Measurements from ENCODE around the gene TMEM244. TPM values are rescaled to one million over a fixed set of nuclear protein-coding genes. Genes with fewer than 3 reads are reported as not detected.

TMEM244 gene
- total and polyA plus RNA-seq, 10 donors: not detected

DNA sequence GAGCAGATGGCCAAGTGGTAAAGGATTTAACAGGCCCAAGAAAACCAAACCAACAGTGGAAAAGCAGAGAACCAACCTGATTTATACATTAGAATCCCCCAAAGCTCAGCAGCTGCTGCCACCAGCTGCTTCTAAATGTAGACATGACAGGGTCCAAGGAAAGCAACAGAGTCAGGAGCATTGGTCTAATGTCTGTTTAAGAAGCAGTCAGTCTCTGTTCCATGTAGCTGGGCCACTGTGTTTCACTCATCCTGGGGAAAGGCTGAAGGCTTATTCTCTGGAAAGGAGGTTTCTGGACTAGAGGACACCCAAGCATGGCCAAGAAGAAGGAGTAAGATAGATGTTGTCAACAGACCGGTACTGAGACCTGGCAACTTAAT is 75.4 kb downstream of the TMEM244 start:
- Histone ChIP-seq H3K27ac (no peak overlapping the region), H3K36me3 (no peaks in the 10 kb centered on the region), H3K4me3 (no peak overlapping the region), H3K9me3 (no peaks in the 10 kb centered on the region), H3K4me1 (no peaks in the 10 kb centered on the region), H3K27me3 (replicated peaks in 1 of 7) (no peaks in the 10 kb centered on the region)
- intact Hi-C loops (cut with DNase I; ENCODE audit: low total_unique reads): no loop called here
- DNase-seq: no peak
- 89 to 100% (median 97%) methylated on average over 1 of the region's 1 CpG for WGBS, 5 donors
- TF ChIP-seq POLR2AphosphoS5 (IDR thresholded peaks at IDR 0.05): no peak
- TF ChIP-seq POLR2A (IDR thresholded peaks at IDR 0.05): no peak
- TF ChIP-seq, protein P1, sequence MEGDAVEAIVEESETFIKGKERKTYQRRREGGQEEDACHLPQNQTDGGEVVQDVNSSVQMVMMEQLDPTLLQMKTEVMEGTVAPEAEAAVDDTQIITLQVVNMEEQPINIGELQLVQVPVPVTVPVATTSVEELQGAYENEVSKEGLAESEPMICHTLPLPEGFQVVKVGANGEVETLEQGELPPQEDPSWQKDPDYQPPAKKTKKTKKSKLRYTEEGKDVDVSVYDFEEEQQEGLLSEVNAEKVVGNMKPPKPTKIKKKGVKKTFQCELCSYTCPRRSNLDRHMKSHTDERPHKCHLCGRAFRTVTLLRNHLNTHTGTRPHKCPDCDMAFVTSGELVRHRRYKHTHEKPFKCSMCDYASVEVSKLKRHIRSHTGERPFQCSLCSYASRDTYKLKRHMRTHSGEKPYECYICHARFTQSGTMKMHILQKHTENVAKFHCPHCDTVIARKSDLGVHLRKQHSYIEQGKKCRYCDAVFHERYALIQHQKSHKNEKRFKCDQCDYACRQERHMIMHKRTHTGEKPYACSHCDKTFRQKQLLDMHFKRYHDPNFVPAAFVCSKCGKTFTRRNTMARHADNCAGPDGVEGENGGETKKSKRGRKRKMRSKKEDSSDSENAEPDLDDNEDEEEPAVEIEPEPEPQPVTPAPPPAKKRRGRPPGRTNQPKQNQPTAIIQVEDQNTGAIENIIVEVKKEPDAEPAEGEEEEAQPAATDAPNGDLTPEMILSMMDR (IDR thresholded peaks at IDR 0.05 in 8 of 11, conservative IDR thresholded peaks at IDR 0.05 in 3 of 11): no peak

DNA sequence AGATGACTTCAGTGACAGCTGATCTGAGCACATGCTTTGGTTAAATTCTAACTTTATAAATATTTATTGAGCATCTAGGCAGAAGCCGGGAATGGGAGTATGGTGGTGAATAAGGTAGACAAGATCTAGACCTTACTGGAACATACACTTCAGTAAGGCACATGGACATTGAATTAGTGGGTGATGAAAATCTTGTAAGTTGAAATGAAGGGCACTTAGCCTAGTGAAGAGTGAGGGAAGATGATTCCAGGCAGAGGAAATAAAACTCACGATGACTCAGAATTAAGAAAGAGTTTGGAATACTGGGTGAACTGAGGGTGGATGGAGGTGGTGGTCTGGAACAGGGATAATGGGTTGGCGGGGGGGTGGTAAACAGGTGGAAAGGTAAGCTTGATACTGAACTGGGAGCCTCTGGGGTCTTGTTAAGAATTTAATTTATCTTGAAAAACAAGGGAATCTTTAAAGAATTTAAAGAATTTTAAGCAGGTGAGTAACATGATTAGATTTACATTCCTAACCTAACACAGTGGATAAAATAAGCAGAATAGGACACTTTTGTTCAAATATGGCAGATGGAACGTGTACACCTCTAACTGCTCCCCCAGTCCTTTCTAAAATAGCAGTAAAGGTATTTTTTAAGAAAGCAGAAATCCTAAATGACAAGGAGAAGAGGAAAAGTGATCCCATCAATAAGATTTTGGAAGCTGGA is 75.9 kb downstream of the TMEM244 start:
- DNase-seq: no peak
- Histone ChIP-seq H3K9me3 (no peaks in the 10 kb centered on the region), H3K4me1 (no peaks in the 10 kb centered on the region), H3K27me3 (replicated peaks in 1 of 7) (no peaks in the 10 kb centered on the region), H3K36me3 (no peaks in the 10 kb centered on the region), H3K27ac (no peak overlapping the region), H3K4me3 (no peak overlapping the region)
- intact Hi-C loops (cut with DNase I; ENCODE audit: low total_unique reads): no loop called here
- no peak for TF ChIP-seq POLR2A (IDR thresholded peaks at IDR 0.05)
- TF ChIP-seq, protein P1 (IDR thresholded peaks at IDR 0.05 in 8 of 11, conservative IDR thresholded peaks at IDR 0.05 in 3 of 11): no peak
- no peak for TF ChIP-seq POLR2AphosphoS5 (IDR thresholded peaks at IDR 0.05)
- 84 to 89% (median 89%) methylated on average over 4 of the region's 4 CpGs for WGBS, 5 donors

Small RNAs within 50 kb of the gene (small RNA-seq; reads per million reads assigned to genes)
- gene AL451046.2: 0 reads per million in 4 donors

Other genes starting within 250 kb of the TMEM244 start
- gene ARHGAP18, start 151.1 kb downstream of the TMEM244 start, total RNA-seq: 10 to 100 TPM; 13.0 to 18.7 (median 16.1) TPM
- 1 to 10 TPM; 4.6 to 5.6 (median 5.0) TPM for gene ARHGAP18, start 151.1 kb downstream of the TMEM244 start, polyA plus RNA-seq
- 10 to 100 TPM; 16.1 to 45.6 (median 38.2) TPM for gene L3MBTL3, start 157.3 kb upstream of the TMEM244 start, total RNA-seq
- 10 to 100 TPM in 1 of 3 donors, 1 to 10 TPM in 2; 7.0 to 15.0 (median 7.5) TPM for gene L3MBTL3, start 157.3 kb upstream of the TMEM244 start, polyA plus RNA-seq